HL-60/S4 (cell line): ENCODE measurements around the gene PCSK6.

ENCODE experiments used
- in situ Hi-C: fragments of 300-500 bp; cut with MboI; formaldehyde crosslinking; loops from 2 replicates; pipeline ENCODE4 v1.14.3; 2022; ENCODE audit warnings: low sequenced_read_pairs

The PCSK6 gene

GRCh38 chr15:101489599-101490407 lies at the start of gene PCSK6:
Gene PCSK6, minus strand, starts transcription at chr15:101489707. Its CDS starts 37 bp downstream, at chr15:101489670.
- in situ Hi-C loops = no loop called here

- in situ Hi-C loops = no loop called here
Measured at GRCh38 chr15:101538996-101539395, 49.5 kb upstream of the PCSK6 start.

GRCh38 chr15:101538177-101538576 lies 48.7 kb upstream of the PCSK6 start:
- in situ Hi-C loops = no loop called here

GRCh38 chr15:101537483-101538080 lies 48.1 kb upstream of the PCSK6 start:
- in situ Hi-C loops = no loop called here

- in situ Hi-C loops = no loop called here
Measured at GRCh38 chr15:101536875-101537405, 47.4 kb upstream of the PCSK6 start.

- in situ Hi-C loops = no loop called here
Measured at GRCh38 chr15:101536166-101536874, 46.8 kb upstream of the PCSK6 start.

GRCh38 chr15:101535170-101535902 lies 45.8 kb upstream of the PCSK6 start:
- in situ Hi-C loops = no loop called here

GRCh38 chr15:101534376-101534970 lies 45.0 kb upstream of the PCSK6 start:
- in situ Hi-C loops = no loop called here

GRCh38 chr15:101533371-101534140 lies 44.0 kb upstream of the PCSK6 start:
- in situ Hi-C loops = no loop called here

GRCh38 chr15:101532865-101533264 lies 43.4 kb upstream of the PCSK6 start:
- in situ Hi-C loops = no loop called here

- in situ Hi-C loops = no loop called here
Measured at GRCh38 chr15:101531170-101531569, 41.7 kb upstream of the PCSK6 start.

- in situ Hi-C loops = no loop called here
Measured at GRCh38 chr15:101530224-101530958, 40.9 kb upstream of the PCSK6 start.

- in situ Hi-C loops = no loop called here
Measured at GRCh38 chr15:101528917-101529299, 39.4 kb upstream of the PCSK6 start.

GRCh38 chr15:101528108-101528916 lies 38.8 kb upstream of the PCSK6 start:
- in situ Hi-C loops = no loop called here

- in situ Hi-C loops = no loop called here
Measured at GRCh38 chr15:101526890-101527289, 37.4 kb upstream of the PCSK6 start.

GRCh38 chr15:101526442-101526841 lies 36.9 kb upstream of the PCSK6 start:
- in situ Hi-C loops = no loop called here

GRCh38 chr15:101526021-101526420 lies 36.5 kb upstream of the PCSK6 start:
- in situ Hi-C loops = no loop called here

- in situ Hi-C loops = no loop called here
Measured at GRCh38 chr15:101525087-101525669, 35.7 kb upstream of the PCSK6 start.
